Measurements from ENCODE around the gene DOCK7. TPM values are rescaled to one million over a fixed set of nuclear protein-coding genes. Genes with fewer than 3 reads are reported as not detected.
"Not testable (repeated sequence)": the region's sequence is repeated elsewhere in the genome, so short reads cannot be mapped to it uniquely, and the experiment has no call there.

DOCK7 gene
- total and polyA plus RNA-seq, 7 donors = 3.1 to 12.9 (median 7.0) TPM

DNA sequence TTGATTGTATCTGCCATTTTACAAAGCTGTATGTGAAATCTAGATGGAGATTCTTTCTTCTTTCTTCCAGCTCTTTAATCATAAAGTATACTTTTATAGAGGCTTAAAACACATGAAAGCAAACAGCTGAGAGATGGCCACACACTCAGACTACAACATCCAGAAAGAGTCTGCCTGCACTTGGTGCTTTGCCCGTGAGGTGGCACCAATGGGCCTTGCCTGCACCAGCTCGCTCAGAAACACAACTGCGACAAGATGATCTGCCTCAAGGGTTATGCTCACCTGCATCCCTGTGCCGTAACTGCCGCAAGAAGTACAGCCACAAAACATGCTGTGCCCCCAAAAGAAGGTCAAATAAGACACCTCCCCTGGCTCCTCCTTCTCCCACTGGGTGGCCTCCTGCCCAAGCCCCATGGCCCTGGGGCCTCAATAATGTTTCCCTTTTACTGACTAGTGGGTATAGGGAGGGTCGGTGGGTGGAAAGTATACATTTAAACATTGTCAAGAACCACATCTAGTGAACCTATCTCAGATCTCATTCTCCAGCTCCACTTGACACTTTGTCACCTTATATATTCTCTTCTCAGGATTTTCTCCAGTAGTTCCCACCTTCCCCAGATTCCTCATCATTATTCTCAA is 157.6 kb downstream of the DOCK7 start:
- 67 to 73% (median 72%) methylated on average over 6 of the region's 6 CpGs for WGBS, 3 donors
- DNase-seq = no peak
- intact Hi-C loops (cut with DNase I) = no loop called here
- Histone ChIP-seq H3K27ac (no peak overlapping the region), H3K9me3 (no peaks in the 10 kb centered on the region), H3K27me3 (ENCODE audit: insufficient read depth in 3 of 3, low read length in 2 of 3) (no peaks in the 10 kb centered on the region), H3K36me3 (ENCODE audit: insufficient read depth in 1 of 2, low read depth in 1 of 2) (peaks cover 0 to 65% of the 10 kb centered on the region in 2 donors), H3K4me1 (no peaks in the 10 kb centered on the region), H3K4me3 (no peak overlapping the region)
- TF ChIP-seq, protein P1, sequence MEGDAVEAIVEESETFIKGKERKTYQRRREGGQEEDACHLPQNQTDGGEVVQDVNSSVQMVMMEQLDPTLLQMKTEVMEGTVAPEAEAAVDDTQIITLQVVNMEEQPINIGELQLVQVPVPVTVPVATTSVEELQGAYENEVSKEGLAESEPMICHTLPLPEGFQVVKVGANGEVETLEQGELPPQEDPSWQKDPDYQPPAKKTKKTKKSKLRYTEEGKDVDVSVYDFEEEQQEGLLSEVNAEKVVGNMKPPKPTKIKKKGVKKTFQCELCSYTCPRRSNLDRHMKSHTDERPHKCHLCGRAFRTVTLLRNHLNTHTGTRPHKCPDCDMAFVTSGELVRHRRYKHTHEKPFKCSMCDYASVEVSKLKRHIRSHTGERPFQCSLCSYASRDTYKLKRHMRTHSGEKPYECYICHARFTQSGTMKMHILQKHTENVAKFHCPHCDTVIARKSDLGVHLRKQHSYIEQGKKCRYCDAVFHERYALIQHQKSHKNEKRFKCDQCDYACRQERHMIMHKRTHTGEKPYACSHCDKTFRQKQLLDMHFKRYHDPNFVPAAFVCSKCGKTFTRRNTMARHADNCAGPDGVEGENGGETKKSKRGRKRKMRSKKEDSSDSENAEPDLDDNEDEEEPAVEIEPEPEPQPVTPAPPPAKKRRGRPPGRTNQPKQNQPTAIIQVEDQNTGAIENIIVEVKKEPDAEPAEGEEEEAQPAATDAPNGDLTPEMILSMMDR (IDR thresholded peaks at IDR 0.05) = peak; percentile 39
- ATAC-seq = peak in 1 of 4 donors; percentile 43

DNA sequence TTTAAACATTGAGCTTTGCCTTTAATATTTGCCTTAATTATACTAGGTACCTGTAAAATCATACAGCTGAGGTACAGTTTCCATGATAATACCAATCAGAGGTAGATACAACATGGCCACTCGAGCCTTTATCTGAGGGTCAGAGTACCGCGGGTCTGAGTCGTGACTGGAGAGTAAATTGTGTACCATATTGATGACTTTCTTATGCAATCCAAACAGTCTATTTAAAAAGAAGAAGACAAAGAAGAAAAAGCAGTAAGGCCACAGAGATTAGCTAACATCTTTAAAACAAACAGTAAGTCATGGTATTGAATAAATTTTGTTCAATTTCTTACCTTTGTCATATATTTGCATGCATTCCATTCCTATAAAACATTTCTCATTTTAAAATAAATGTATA is 159.0 kb downstream of the DOCK7 start:
- ATAC-seq = no peak
- intact Hi-C loops (cut with DNase I) = no loop called here
- 94 to 98% (median 96%) methylated on average over 4 of the region's 4 CpGs for WGBS, 3 donors

DNA sequence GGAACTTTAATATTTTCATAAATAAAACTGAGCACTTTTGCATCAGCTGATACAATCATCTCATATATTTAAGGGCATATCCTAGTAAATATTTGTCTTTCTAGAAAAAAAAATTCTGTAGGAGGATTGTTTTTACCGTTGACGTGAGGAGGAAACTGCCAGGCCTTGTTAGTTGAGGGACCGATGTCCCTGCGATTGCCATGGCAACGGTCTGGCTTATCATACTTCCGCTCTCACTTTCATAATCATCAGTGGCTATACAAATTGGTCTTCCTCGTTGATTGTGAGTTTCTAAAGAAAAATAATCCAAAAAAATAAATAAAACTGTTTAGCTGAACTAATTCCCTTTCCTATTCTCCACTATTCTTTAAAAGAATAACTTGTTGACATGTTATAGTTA is 160.2 kb downstream of the DOCK7 start:
- no peaks in the 10 kb centered on the region for H3K27me3 ChIP-seq (ENCODE audit: insufficient read depth in 3 of 3, low read length in 2 of 3)
- H3K27ac ChIP-seq = no peak overlapping the region
- H3K36me3 ChIP-seq (ENCODE audit: insufficient read depth in 1 of 2, low read depth in 1 of 2) = peaks cover 0 to 39% of the 10 kb centered on the region in 2 donors
- 89 to 90% (median 90%) methylated on average over 7 of the region's 7 CpGs for WGBS, 3 donors
- no peaks in the 10 kb centered on the region for H3K9me3 ChIP-seq
- no peak for DNase-seq
- intact Hi-C loops (cut with DNase I) = no loop called here
- no peak for ATAC-seq
- TF ChIP-seq, protein P1 (IDR thresholded peaks at IDR 0.05) = no peak
- no peak overlapping the region for H3K4me3 ChIP-seq
- H3K4me1 ChIP-seq = no peaks in the 10 kb centered on the region

More for the DNA sequence above, 159.0 kb downstream of the DOCK7 start:
- Histone ChIP-seq H3K4me3 (no peak overlapping the region), H3K9me3 (no peaks in the 10 kb centered on the region), H3K4me1 (no peaks in the 10 kb centered on the region), H3K27me3 (ENCODE audit: insufficient read depth in 3 of 3, low read length in 2 of 3) (no peaks in the 10 kb centered on the region), H3K36me3 (ENCODE audit: insufficient read depth in 1 of 2, low read depth in 1 of 2) (peaks cover 0 to 51% of the 10 kb centered on the region in 2 donors), H3K27ac (no peak overlapping the region)
- TF ChIP-seq, protein P1 (IDR thresholded peaks at IDR 0.05) = no peak
- no peak for DNase-seq

DNA sequence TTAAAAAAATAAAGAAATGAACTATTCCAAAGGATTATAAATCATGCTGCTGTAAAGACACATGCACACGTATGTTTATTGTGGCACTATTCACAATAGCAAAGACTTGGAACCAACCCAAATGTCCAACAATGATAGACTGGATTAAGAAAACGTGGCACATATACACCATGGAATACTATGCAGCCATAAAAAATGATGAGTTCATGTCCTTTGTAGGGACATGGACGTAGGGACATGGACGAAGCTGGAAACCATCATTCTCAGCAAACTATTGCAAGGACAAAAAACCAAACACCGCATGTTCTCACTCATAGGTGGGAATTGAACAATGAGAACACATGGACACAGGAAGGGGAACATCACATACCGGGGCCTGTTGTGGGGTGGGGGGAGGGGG is 160.8 kb downstream of the DOCK7 start:
- intact Hi-C loops (cut with DNase I); H3K27me3 ChIP-seq (ENCODE audit: insufficient read depth in 3 of 3, low read length in 2 of 3); DNase-seq; ATAC-seq; H3K4me3 ChIP-seq; H3K4me1 ChIP-seq; H3K27ac ChIP-seq; H3K9me3 ChIP-seq: not testable (repeated sequence)
- 92 to 97% (median 96%) methylated on average over 5 to 6 of the region's 6 CpGs for WGBS, 3 donors
- H3K36me3 ChIP-seq (ENCODE audit: insufficient read depth in 1 of 2, low read depth in 1 of 2) = peaks cover 0 to 32% of the 10 kb centered on the region in 2 donors

DNA sequence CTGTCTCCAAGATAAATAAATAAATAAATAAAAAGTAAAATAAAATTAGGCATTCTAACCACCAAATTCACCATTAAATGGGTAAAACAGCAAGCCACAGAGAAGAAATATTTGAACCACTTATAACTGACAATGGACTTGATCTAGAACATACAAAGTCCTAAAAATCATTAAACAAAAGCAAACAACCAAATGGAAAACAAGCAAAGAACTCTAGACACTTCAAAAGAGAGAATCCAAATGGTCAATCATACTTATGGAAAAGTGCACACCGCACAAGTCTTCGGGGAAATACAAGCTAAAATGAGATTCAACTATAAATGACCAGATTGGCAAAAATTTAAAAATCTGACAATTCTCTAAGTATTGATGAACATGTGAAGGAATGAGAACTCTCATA is 164.3 kb downstream of the DOCK7 start:
- intact Hi-C loops (cut with DNase I) = no loop called here
- TF ChIP-seq, protein P1 (IDR thresholded peaks at IDR 0.05) = no peak
- DNase-seq (no peak), ATAC-seq (no peak)
- peaks cover 0 to 23% of the 10 kb centered on the region in 2 donors for H3K36me3 ChIP-seq (ENCODE audit: insufficient read depth in 1 of 2, low read depth in 1 of 2)
- WGBS, 3 donors = 96 to 100% (median 98%) methylated on average over 2 of the region's 2 CpGs
- H3K4me1 ChIP-seq = no peaks in the 10 kb centered on the region
- H3K4me3 ChIP-seq = no peak overlapping the region
- H3K27me3 ChIP-seq (ENCODE audit: insufficient read depth in 3 of 3, low read length in 2 of 3) = no peaks in the 10 kb centered on the region
- peaks cover 4% of the 10 kb centered on the region for H3K9me3 ChIP-seq
- H3K27ac ChIP-seq = no peak overlapping the region
